GM21786 (cell line): ENCODE data around the gene MUC5B.
A peak's percentile ranks its signal among the peaks of the same experiment; 100 is the strongest.

Experiments used
- ATAC-seq: cut with Tn5 transposase; IDR thresholded peaks from one replicate; pipeline ENCODE4 v1.9.1; 2021; ENCODE audit not compliant: unreplicated experiment

Gene MUC5B

GRCh38 chr11:1307163-1307870 lies 84.5 kb downstream of the MUC5B start:
- no peak for ATAC-seq

DNA sequence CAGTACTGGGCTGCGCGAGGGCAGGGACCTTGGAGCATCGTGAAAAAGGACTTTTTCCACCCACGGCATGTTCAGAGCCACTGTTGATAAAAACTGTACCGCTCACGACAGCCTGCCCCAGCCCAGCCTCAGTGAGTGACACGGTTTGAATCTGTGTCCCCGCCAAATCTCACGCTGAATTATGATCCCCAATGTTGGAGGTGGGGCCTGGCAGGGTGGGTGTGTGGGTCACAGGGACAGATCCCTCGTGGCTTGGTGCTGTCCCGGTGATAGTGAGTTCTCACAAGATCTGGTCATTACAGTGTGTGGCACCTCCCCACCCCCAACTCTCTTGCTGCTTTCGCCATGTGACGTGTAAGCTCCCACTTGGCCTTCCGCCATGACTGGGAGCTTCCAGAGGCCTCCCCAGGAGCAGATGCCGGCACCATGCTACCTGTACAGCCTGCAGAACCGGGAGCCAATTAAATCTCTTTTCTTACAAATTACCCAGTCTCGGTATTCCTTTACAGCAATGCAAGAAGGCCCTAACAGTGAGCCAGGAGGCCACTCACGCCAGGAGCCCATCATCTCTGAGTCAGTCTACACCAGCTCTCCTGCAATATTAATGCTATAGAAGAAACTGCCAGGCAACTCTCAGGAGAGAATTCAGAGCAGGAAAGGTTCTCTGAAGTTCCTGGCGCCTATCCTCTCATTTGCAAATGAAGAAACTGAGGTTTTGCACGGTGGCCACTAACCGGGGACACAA lies 85.3 kb downstream of the MUC5B start:
- ATAC-seq, result no peak

DNA sequence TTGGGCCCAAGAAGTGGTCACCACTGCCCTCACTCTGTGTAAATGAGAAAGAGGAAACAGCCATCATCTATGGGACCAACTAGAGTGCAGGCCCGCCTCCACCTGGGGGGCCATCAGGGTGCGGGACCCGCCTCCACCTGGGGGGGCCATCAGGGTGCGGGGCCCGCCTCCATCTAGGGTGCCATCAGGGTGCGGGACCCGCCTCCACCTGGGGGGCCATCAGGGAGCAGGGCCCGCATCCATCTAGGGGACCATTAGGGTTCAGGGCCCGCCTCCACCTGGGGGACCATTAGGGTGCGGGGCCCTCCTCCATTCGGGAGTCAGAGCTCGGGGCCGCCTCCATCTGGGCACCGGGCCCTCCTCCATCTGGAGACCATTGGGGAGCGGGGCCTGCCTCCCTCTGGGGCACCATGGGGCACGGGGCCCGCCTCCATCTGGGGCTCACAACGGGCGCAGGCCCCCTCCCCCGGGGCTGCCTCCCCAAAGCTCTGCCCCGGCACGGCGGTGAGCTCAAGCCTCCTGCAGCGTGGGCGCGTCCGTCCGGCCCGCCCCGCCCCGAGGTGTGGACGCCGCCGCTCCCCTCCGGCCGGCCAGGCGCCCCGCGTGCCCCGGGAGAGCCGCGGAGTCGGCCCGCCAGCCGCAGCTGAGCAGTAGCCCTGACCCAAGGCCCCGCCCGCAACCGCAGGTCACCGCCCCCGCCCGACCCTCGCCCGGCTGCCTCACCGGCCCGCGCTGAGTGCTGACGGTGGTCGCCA lies 86.1 kb downstream of the MUC5B start:
- ATAC-seq, result peak; percentile 31

GRCh38 chr11:1309498-1310317 lies 86.8 kb downstream of the MUC5B start, which contains the start of gene TOLLIP:
TOLLIP (minus strand) TSS chr11:1309632; CDS start chr11:1309498, 134 bp downstream.
- peak; percentile 69 for ATAC-seq

DNA sequence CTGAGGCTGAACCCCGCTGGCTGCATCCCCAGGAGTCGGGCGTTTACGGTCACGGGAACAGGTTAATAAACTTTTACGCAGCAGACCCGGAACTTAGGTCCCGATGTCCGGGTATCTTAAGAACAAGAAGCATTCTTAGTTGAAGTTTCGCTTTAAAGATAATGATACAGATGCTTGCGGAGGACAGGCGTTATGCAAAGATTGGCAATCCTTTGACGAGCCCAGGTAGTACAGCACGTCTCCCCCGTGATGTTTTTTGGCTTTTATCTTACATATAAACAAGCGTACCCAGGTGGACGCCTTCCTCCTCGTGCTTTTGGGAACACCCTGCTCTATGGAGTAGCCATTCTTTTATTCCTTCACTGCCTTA lies 87.4 kb downstream of the MUC5B start:
- no peak for ATAC-seq

DNA sequence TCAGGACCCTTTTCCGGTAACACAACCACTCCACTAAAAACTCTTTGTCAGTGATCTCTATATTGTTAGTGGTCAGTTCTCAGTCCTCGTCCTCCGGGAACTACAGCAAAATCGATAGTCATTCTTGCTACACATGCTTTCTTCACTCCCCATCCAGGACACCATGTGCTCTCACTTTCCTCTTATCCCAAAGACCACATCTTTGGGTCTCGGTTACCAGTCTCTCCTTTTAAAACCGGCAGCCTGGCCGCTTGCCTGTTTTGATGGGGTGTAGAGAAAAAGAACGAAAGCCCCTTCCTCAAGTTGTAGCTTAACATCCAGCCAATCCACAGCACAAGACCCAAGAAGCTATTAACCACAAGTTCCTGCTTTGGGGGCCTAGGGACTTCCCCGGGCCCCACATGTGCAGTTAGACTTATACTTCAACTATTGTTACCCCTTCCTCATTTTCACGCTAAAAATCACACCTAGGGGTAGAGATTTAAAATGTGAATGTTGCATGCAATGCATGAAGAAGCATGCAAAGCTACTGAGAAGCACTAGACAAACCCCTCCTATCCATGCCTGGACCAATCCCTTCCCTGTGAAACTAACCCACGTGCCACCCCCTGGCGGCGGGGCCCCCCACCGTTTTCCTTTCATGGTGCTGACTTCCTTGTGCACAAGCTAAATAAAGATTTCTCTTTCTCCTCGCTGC lies 88.1 kb downstream of the MUC5B start:
- ATAC-seq, result no peak
